T47D (cell line): ENCODE results near the gene RNASE9.
"Not testable (repeated sequence)": the region's sequence is repeated elsewhere in the genome, so short reads cannot be mapped to it uniquely, and the experiment has no call there.

Experiments
- DNase-seq, 2 experiments: peaks; one replicate each; pipeline versions ENCODE4 v3.0.0 to v3.0.0-alpha.2; 2011 to 2012; ENCODE audit warnings: low read depth in 1 of 2, low spot score in 1 of 2
- JUND ChIP-seq: IDR thresholded peaks from 2 replicates; pipeline ENCODE4 v1.6.1; 2012; ENCODE audit warnings: low read depth
- in situ Hi-C: cut with HindIII; loops from 2 replicates; pipeline ENCODE4 v1.10.0; 2016; ENCODE audit warnings: low sequenced_read_pairs, low pct_unique_long_range_greater_than_20kb

Gene RNASE9

DNA sequence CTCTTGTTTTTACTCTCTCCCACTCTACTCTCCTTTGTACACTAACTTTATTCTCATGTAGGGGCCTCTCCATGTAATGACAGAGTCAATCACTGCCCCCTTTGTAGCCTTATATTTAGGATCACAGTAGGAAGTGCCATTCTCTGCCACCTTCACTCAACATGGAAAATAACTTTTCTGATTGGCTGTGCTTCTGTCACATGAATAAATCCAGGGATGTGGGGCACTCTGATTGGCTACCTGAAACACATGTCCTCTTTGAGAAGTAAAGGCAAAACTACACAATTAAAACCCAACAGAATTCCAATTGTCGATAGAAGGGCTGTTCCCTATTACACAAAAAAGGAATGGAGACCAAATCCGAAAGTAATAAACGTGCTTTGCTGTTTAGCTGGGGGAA, at the start of gene RNASE9:
Gene RNASE9, minus strand, starts transcription at position 87 of the 400 bp plus-strand sequence.
- DNase-seq, result no peak
- no peak for TF ChIP-seq JUND
- in situ Hi-C loops, result no loop called here

DNA sequence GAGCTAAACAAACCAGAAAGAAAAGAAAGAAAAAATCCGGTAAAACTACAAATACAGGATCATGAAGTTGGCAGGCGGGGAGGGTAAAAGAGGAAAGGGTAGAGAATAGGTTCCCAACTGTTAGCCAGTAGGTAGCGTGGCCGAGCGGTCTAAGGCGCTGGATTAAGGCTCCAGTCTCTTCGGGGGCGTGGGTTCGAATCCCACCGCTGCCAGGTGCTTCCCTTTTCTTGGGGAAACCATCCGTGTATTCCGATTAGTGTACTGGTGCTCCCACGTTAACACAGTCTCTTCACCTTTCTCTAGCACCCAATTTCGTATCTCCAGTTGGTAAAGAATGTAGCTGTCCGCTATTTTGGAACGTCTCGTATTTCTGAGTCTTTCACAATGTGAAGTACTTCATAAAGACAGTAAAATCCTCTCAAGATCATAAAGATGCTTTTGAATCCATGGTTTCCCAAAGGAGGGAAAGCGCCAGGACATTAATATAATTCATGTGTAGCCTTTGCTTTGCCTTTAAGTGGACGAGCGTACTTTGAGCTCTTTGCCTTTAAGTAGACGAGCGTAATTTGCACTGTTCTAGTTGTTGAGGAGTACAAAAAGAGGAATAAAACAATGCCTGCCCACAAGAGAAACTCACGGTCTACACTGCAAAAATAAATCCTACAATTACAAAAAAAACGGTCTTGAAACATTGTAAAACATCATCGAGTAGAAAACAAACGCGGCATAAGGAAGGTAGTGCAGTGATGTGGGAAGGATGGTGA, 49.3 kb upstream of the RNASE9 start:
- TF ChIP-seq JUND, result no peak
- DNase-seq, result peak; percentile 38 to 77
- in situ Hi-C loops, result no loop called here

DNA sequence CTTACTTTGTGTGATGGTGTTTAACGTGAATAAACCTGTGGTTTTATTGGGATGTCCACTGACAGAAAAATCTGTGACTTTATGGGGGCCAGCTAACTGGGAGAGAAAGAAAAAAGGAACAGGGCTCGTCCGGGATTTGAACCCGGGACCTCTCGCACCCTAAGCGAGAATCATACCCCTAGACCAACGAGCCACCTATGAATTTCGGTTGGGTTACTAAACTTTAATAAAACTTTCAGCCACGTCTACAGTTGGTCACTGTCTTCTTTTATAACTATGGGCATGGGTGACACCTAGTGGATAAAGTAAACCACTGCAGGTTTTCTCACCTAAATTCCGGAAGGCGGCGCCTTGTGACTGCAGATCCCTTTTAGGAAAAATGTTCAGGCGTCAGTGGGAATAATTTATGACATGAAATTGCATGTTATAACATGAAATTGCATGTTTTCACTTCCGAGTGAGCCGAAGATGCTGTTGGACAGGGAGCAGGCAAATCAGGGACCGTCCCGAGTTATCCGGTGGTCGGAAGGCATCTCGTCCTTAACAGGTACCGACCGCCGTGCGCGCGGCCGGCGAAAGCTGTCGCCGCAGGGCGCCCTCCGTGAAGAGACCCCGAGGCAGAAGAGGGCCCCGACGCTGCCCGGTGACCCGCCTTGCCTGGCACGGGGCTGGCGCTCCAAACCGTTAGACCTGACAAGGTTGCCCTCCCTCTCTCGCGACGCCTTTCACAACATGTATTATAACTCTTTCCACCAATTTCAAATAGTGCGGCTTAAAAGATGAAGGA, 48.6 kb upstream of the RNASE9 start:
- peak; percentile 43 to 88 for DNase-seq
- no peak for TF ChIP-seq JUND
- in situ Hi-C loops, result no loop called here

GRCh38 chr14:20608383-20609110, 47.7 kb upstream of the RNASE9 start:
- in situ Hi-C loops, result no loop called here
- DNase-seq, result no peak
- TF ChIP-seq JUND, result no peak

DNA sequence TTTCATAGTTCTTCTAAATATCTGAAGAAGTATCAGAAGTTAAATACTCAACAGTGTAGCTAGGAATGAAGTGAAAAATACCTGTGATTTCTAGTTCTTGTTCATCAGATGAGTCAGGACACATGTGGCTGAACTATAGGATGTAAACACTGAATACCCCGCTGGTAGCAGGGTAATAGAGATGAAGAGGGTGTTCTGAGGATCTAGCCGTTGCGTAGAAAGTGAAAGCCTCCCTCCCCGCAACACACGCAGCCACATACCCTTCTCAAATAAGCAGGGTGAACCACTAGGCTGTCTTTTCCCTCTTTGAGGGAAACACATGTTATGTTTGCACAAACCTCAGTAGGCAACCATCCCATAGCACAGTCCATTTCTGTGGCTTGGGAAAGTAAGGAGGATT, 46.8 kb upstream of the RNASE9 start:
- in situ Hi-C loops, result no loop called here
- no peak for DNase-seq
- no peak for TF ChIP-seq JUND

GRCh38 chr14:20606902-20607242, 46.0 kb upstream of the RNASE9 start:
- TF ChIP-seq JUND, result no peak
- DNase-seq, result no peak
- in situ Hi-C loops, result no loop called here

DNA sequence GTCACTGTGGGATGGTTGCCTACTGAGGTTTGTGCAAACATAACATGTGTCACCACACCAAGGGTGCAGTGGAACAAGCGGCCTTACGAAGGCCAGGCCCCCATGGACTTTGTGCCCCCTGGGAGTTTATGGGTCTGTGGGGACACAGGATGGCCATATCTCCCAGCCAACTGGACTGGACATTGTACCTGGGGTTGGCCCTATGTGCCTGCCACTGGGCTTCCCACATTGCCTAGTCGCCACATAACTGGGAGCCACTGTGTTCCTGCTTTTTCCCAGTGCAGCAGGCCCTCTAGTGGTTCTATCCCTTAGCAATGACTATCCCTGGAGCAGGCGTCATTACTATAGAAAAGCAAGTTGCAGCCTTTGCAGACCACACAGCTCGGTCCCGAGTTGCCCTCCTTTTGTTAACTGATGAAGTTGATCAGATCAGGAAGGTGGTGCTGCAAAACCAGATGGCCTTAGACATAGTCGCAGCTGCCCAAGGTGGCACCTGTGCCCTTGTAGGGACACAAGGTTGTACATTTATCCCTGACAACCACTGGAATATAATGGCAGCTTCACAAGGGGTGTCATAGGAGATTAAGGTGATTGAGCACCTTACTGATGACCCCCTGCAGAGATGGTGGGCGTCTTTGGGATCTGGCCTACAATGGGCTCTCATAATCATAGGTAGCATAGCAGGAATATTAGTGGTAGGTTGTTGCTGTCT, 45.5 kb upstream of the RNASE9 start:
- no peak for TF ChIP-seq JUND
- peak; percentile 50 to 73 for DNase-seq
- in situ Hi-C loops, result no loop called here

- in situ Hi-C loops, result no loop called here
- DNase-seq, result no peak
- TF ChIP-seq JUND, result no peak
Observed at GRCh38 chr14:20603813-20604690, 43.2 kb upstream of the RNASE9 start.

GRCh38 chr14:20602583-20602982, 41.7 kb upstream of the RNASE9 start:
- in situ Hi-C loops, result no loop called here

DNA sequence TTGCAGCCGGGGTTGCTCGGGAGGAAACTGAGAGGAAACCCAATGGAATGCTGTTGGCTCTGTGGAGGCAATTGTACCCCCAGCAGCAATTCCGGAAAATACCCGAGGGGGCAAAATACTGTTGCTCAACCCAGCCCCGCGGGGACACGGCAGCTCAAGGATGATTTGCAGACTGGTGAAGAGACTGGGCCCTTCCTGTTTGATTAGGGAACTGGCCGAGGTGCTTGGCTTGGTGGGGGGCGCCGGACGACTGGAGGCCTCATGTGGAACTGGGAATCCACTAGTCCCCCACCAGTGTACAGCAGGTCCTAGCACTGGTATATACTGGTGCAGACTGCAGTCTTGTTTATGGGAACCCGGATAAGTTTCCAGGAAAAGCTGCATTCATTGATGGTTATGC, 40.7 kb upstream of the RNASE9 start:
- in situ Hi-C loops, result no loop called here
- no peak for TF ChIP-seq JUND
- no peak for DNase-seq

More at GRCh38 chr14:20602583-20602982, 41.7 kb upstream of the RNASE9 start:
- DNase-seq, result no peak
- TF ChIP-seq JUND, result no peak

DNA sequence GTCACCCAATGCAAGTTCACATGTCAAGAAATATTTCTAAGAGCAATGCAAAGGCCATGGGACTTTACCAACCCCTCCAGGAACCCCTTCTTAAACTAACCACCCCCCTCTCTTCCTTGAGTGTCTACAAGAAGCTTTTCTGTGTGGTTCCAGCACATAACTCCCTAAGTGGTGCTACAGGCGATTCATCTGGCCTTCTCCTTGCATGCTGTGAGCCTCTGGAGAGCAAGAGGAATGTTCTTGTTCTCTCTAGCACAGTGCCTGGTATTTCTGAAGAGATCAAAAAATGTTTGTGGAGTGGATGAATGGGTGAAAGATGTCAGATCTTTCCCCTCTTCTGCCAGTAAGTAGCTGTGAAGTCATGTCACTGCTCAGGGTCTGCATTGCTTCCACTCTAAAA, 36.3 kb upstream of the RNASE9 start:
- no peak for DNase-seq
- no peak for TF ChIP-seq JUND
- in situ Hi-C loops, result no loop called here

GRCh38 chr14:20595726-20596125, 34.9 kb upstream of the RNASE9 start:
- DNase-seq, in situ Hi-C loops: not testable (repeated sequence)
